Uterus (tissue), 2 donors: ENCODE data around the gene USH1G.

ENCODE experiments used
- POLR2A ChIP-seq, 2 donors: fragments of 450-650 bp; IDR thresholded peaks; one replicate each; pipeline ENCODE4 v1.6.1; 2016; ENCODE audit warnings: antibody characterized with exemption in 2 of 2, mild to moderate bottlenecking in 1 of 2, moderate library complexity in 1 of 2
- TF ChIP-seq, protein P1 (sequence below), 4 experiments: fragments of 200-600 bp in 2 of 4; fragments of 450-650 bp in 2 of 4; sonication (generic) in 2 of 4; IDR thresholded peaks; one replicate each; pipeline ENCODE4 v1.5.1; 2016 to 2019; ENCODE audit warnings: antibody characterized with exemption in 4 of 4, mild to moderate bottlenecking in 2 of 4, moderate library complexity in 1 of 4

DNA sequence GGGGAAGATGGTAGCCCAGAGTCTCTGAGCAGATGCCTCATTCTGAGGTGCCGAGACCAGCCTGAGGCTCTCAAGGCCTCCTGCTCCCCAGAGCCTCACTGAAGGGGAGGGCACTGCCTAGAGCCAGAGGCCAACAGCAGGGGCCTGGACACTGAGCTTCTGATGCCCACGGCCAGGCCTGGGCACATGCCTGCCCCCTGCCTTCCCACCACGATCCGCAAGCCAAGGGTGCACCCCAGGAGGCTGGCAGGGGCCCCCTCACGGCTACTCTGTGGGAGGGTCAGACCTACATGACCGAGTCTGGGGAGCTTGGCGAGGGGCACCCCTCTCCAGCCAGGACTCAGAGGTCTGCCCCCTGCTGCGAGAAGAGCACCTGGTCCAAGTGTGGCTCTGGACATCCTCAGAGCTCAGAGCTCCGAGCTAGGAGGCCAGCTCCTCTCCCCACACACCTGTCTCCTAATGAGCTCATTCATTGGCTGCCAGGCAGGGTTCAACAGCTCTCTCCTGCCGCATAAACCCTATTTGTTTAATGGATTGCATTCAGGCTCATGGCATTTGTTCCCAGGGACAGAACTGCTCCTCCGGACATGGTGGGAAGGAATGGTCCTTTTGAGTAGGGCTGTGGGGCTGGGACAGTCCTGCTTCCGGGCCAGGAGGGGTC is 26.5 kb upstream of the USH1G start:
- TF ChIP-seq, protein P1, sequence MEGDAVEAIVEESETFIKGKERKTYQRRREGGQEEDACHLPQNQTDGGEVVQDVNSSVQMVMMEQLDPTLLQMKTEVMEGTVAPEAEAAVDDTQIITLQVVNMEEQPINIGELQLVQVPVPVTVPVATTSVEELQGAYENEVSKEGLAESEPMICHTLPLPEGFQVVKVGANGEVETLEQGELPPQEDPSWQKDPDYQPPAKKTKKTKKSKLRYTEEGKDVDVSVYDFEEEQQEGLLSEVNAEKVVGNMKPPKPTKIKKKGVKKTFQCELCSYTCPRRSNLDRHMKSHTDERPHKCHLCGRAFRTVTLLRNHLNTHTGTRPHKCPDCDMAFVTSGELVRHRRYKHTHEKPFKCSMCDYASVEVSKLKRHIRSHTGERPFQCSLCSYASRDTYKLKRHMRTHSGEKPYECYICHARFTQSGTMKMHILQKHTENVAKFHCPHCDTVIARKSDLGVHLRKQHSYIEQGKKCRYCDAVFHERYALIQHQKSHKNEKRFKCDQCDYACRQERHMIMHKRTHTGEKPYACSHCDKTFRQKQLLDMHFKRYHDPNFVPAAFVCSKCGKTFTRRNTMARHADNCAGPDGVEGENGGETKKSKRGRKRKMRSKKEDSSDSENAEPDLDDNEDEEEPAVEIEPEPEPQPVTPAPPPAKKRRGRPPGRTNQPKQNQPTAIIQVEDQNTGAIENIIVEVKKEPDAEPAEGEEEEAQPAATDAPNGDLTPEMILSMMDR (IDR thresholded peaks at IDR 0.05) = no peak
- no peak for TF ChIP-seq POLR2A (IDR thresholded peaks at IDR 0.05)
